PC-9 (cell line): ENCODE data around the gene KLHL14. TPM values are rescaled to one million over a fixed set of nuclear protein-coding genes. Genes with fewer than 3 reads are reported as not detected.

Source experiments
- BruUV-seq: library from RNA; stranded (reverse); fragments of 400-500 nt; replicated peaks from 2 replicates; lab custom pipeline; 2021; lab: Mats Ljungman, UMichigan
- CTCF ChIA-PET: fragments of 300-600 bp; sonication (Branson Sonifier 250); formaldehyde crosslinking; loops from one replicate; lab custom pipeline; 2022; ENCODE audit warnings: antibody characterized with exemption; lab: Charles Lee
- POLR2A ChIA-PET: fragments of 300-600 bp; sonication (Branson Sonifier 250); formaldehyde crosslinking; loops from one replicate; lab custom pipeline; 2022; ENCODE audit warnings: antibody characterized with exemption; ENCODE audit not compliant: unreplicated experiment; lab: Charles Lee
- DNase-seq, 2 experiments: peaks; one replicate each; pipeline versions ENCODE4 v3.0.0 to v3.0.0-alpha.2; 2015 to 2022; ENCODE audit warnings: mixed read lengths in 1 of 2
- H2AFZ ChIP-seq: fragments of 200-600 bp; sonication (generic); 2 replicates; pipeline ENCODE4 v1.8.1; 2017; ENCODE audit warnings: antibody characterized with exemption
- H3F3A ChIP-seq: fragments of 200-600 bp; sonication (generic); 2 replicates; pipeline ENCODE4 v1.8.1; 2017; ENCODE audit warnings: antibody characterized with exemption, mild to moderate bottlenecking, low read depth; ENCODE audit not compliant: insufficient read depth
- H3K27ac ChIP-seq: fragments of 200-600 bp; sonication (generic); 2 replicates; pipeline ENCODE4 v1.6.1; 2016; ENCODE audit warnings: mixed run types
- H3K27me3 ChIP-seq: fragments of 200-600 bp; sonication (generic); 2 replicates; pipeline ENCODE4 v1.6.1; 2016; ENCODE audit warnings: low read depth, mixed run types; ENCODE audit not compliant: insufficient read depth
- H3K36me3 ChIP-seq: fragments of 200-600 bp; sonication (generic); 2 replicates; pipeline ENCODE4 v1.6.1; 2016; ENCODE audit warnings: low read depth, mixed run types
- H3K4me1 ChIP-seq: fragments of 200-600 bp; sonication (generic); replicated peaks from 2 replicates; pipeline ENCODE4 v1.6.1; 2016; ENCODE audit warnings: mixed run types; ENCODE audit not compliant: insufficient read depth
- H3K4me2 ChIP-seq: fragments of 200-600 bp; sonication (generic); 2 replicates; pipeline ENCODE4 v1.6.1; 2017; ENCODE audit warnings: mixed run types
- H3K4me3 ChIP-seq: fragments of 200-600 bp; sonication (generic); 2 replicates; pipeline ENCODE4 v1.6.1; 2016; ENCODE audit warnings: mixed run types
- H3K79me2 ChIP-seq: fragments of 200-600 bp; sonication (generic); 2 replicates; pipeline ENCODE4 v1.6.1; 2017; ENCODE audit warnings: low read depth, mixed run types
- H3K9me2 ChIP-seq: fragments of 200-600 bp; sonication (generic); 2 replicates; pipeline ENCODE4 v1.8.1; 2017; ENCODE audit warnings: mild to moderate bottlenecking; ENCODE audit not compliant: insufficient read depth
- H3K9me3 ChIP-seq: fragments of 200-600 bp; sonication (generic); 2 replicates; pipeline ENCODE4 v1.8.1; 2016; ENCODE audit warnings: low read depth; ENCODE audit not compliant: insufficient read depth
- H4K20me1 ChIP-seq: fragments of 200-600 bp; sonication (generic); 2 replicates; pipeline ENCODE4 v1.8.1; 2017; ENCODE audit not compliant: insufficient read depth
- EZH2 ChIP-seq: fragments of 200-600 bp; sonication (generic); IDR thresholded peaks from 2 replicates; pipeline ENCODE4 v1.8.0; 2017; ENCODE audit warnings: antibody characterized with exemption, low read depth
- intact Hi-C: fragments of 100-400 bp; cut with micrococcal nuclease; formaldehyde crosslinking; loops from one replicate; pipeline ENCODE4 v1.10.0; 2022; ENCODE audit not compliant: unreplicated experiment
- total RNA-seq: library from RNA; stranded (reverse); gene quantifications from 2 replicates; pipeline ENCODE4 v1.2.3, GENCODE V29; 2021
- TF ChIP-seq, protein P1 (sequence below): fragments of 200-600 bp; sonication (generic); conservative IDR thresholded peaks from 2 replicates; pipeline ENCODE4 v1.6.1; 2017; ENCODE audit warnings: mixed run types, antibody characterized with exemption, mild to moderate bottlenecking, moderate library complexity

KLHL14 gene
- total RNA-seq, 1 experiment from 2014 or later = not detected

DNA sequence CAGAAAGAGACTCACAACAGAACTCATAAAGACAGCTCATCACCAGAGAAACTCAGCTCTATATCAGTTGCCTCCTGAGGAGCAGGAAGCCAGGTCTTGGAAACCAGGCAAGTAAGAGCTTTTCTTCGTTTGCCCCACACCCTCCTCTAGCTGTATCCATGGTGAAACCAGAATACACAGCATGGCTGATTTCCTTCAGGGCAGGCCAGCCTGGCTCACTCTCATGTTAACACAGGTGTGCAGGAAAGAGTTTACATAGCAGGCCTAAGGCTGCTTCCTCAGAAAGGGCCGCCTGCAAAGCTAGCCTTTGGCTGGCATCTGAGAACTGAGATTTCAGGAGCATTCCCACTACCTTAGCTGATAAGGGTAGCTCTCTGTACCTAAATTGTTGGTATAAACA is 65.7 kb downstream of the KLHL14 start:
- no peaks in the 10 kb centered on the region for H3K4me1 ChIP-seq
- TF ChIP-seq, protein P1, sequence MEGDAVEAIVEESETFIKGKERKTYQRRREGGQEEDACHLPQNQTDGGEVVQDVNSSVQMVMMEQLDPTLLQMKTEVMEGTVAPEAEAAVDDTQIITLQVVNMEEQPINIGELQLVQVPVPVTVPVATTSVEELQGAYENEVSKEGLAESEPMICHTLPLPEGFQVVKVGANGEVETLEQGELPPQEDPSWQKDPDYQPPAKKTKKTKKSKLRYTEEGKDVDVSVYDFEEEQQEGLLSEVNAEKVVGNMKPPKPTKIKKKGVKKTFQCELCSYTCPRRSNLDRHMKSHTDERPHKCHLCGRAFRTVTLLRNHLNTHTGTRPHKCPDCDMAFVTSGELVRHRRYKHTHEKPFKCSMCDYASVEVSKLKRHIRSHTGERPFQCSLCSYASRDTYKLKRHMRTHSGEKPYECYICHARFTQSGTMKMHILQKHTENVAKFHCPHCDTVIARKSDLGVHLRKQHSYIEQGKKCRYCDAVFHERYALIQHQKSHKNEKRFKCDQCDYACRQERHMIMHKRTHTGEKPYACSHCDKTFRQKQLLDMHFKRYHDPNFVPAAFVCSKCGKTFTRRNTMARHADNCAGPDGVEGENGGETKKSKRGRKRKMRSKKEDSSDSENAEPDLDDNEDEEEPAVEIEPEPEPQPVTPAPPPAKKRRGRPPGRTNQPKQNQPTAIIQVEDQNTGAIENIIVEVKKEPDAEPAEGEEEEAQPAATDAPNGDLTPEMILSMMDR = no peak
- no peak for TF ChIP-seq EZH2
- H3F3A ChIP-seq = no peaks in the 10 kb centered on the region
- no peaks in the 10 kb centered on the region for H4K20me1 ChIP-seq
- POLR2A ChIA-PET = no interaction called here
- no TSS peak for BruUV-seq
- H3K4me3 ChIP-seq = no peak overlapping the region
- H3K4me2 ChIP-seq = no peak overlapping the region
- H3K27me3 ChIP-seq = no peaks in the 10 kb centered on the region
- H3K36me3 ChIP-seq = no peaks in the 10 kb centered on the region
- intact Hi-C loops = no loop called here
- no peak overlapping the region for H2AFZ ChIP-seq
- H3K9me3 ChIP-seq = no peaks in the 10 kb centered on the region
- no peaks in the 10 kb centered on the region for H3K79me2 ChIP-seq
- no peak for DNase-seq
- CTCF ChIA-PET = no interaction called here
- H3K9me2 ChIP-seq = no peaks in the 10 kb centered on the region
- no peak overlapping the region for H3K27ac ChIP-seq

- H3K79me2 ChIP-seq = no peaks in the 10 kb centered on the region
- H3F3A ChIP-seq = no peaks in the 10 kb centered on the region
- no peak overlapping the region for H3K4me3 ChIP-seq
- H4K20me1 ChIP-seq = no peaks in the 10 kb centered on the region
- H3K9me2 ChIP-seq = no peaks in the 10 kb centered on the region
- no peaks in the 10 kb centered on the region for H3K36me3 ChIP-seq
- no peak overlapping the region for H3K27ac ChIP-seq
- CTCF ChIA-PET = no interaction called here
- no peak for TF ChIP-seq EZH2
- TF ChIP-seq, protein P1 = no peak
- intact Hi-C loops = no loop called here
- no peaks in the 10 kb centered on the region for H3K4me1 ChIP-seq
- no peak overlapping the region for H2AFZ ChIP-seq
- H3K9me3 ChIP-seq = no peaks in the 10 kb centered on the region
- DNase-seq = no peak
- H3K27me3 ChIP-seq = no peaks in the 10 kb centered on the region
- no TSS peak for BruUV-seq
- POLR2A ChIA-PET = no interaction called here
- H3K4me2 ChIP-seq = no peak overlapping the region
Measured at GRCh38 chr18:32701313-32701712, 71.5 kb downstream of the KLHL14 start.

GRCh38 chr18:32698153-32698552 is 74.7 kb downstream of the KLHL14 start:
- DNase-seq = no peak
- intact Hi-C loops = no loop called here

More at GRCh38 chr18:32698153-32698552, 74.7 kb downstream of the KLHL14 start:
- POLR2A ChIA-PET = no interaction called here
- H3K27ac ChIP-seq = no peak overlapping the region
- no TSS peak for BruUV-seq
- H3K4me1 ChIP-seq = no peaks in the 10 kb centered on the region
- no peaks in the 10 kb centered on the region for H3K9me2 ChIP-seq
- H3K9me3 ChIP-seq = no peaks in the 10 kb centered on the region
- CTCF ChIA-PET = no interaction called here
- no peaks in the 10 kb centered on the region for H3K27me3 ChIP-seq
- no peak overlapping the region for H3K4me3 ChIP-seq
- no peaks in the 10 kb centered on the region for H4K20me1 ChIP-seq
- TF ChIP-seq, protein P1 = no peak
- TF ChIP-seq EZH2 = no peak
- no peak overlapping the region for H2AFZ ChIP-seq
- H3F3A ChIP-seq = no peaks in the 10 kb centered on the region
- no peaks in the 10 kb centered on the region for H3K79me2 ChIP-seq
- no peaks in the 10 kb centered on the region for H3K36me3 ChIP-seq
- no peak overlapping the region for H3K4me2 ChIP-seq
